BJ (cell line): ENCODE data around the gene JCAD. TPM values are rescaled to one million over a fixed set of nuclear protein-coding genes. Genes with fewer than 3 reads are reported as not detected.

Experiments used
- CTCF ChIA-PET: fragments of 350-600 bp; formaldehyde crosslinking; extraction: SDS; loops from one replicate; lab custom pipeline; 2021; ENCODE audit warnings: antibody characterized with exemption, inconsistent platforms; lab: Yijun Ruan, JAX
- POLR2A ChIA-PET: fragments of 300-600 bp; sonication (Branson Sonifier 250); formaldehyde crosslinking; extraction: SDS; loops from one replicate; lab custom pipeline; 2021; ENCODE audit warnings: antibody characterized with exemption; lab: Charles Lee
- DNase-seq: peaks from one replicate; pipeline ENCODE4 v3.0.0-alpha.2; 2011; ENCODE audit warnings: low read depth
- H3K27me3 ChIP-seq: 2 replicates; pipeline ENCODE4 v1.6.0; 2011; ENCODE audit warnings: low read length; ENCODE audit not compliant: control insufficient read depth, insufficient read depth
- H3K36me3 ChIP-seq: 2 replicates; pipeline ENCODE4 v1.5.1; 2011; ENCODE audit warnings: low read length; ENCODE audit not compliant: control insufficient read depth, insufficient read depth
- H3K4me3 ChIP-seq: 2 replicates; pipeline ENCODE4 v1.5.1; 2011; ENCODE audit warnings: low read depth, mild to moderate bottlenecking, control low read depth, low read length
- CTCF ChIP-seq: IDR thresholded peaks from 2 replicates; pipeline ENCODE4 v1.5.1; 2011; ENCODE audit warnings: low read depth, mild to moderate bottlenecking, control low read depth, inconsistent platforms, low read length, moderate library complexity; ENCODE audit not compliant: insufficient read depth
- polyA plus RNA-seq: library from polyadenylated mRNA; depleted of rRNA; stranded (reverse); fragments of >200 nt; gene quantifications from 2 replicates; pipeline ENCODE4 v1.2.3, GENCODE V29; 2011

Gene JCAD
- polyA plus RNA-seq, 1 experiment, result 13.9 TPM

GRCh38 chr10:30081182-30081581 is 21.8 kb upstream of the JCAD start:
- CTCF ChIA-PET, result no interaction called here
- Histone ChIP-seq H3K27me3 (peaks cover 2% of the 10 kb centered on the region), H3K4me3 (no peak overlapping the region), H3K36me3 (no peaks in the 10 kb centered on the region)
- TF ChIP-seq CTCF, result no peak
- POLR2A ChIA-PET, result no interaction called here
- no peak for DNase-seq

GRCh38 chr10:30080161-30080560 is 20.8 kb upstream of the JCAD start:
- ChIA-PET POLR2A (no interaction called here), CTCF (no interaction called here)
- DNase-seq, result no peak
- no peak for TF ChIP-seq CTCF
- H3K4me3 ChIP-seq, result no peak overlapping the region
- peaks cover 2% of the 10 kb centered on the region for H3K27me3 ChIP-seq
- no peaks in the 10 kb centered on the region for H3K36me3 ChIP-seq

- Histone ChIP-seq H3K36me3 (no peaks in the 10 kb centered on the region), H3K27me3 (peaks cover 2% of the 10 kb centered on the region), H3K4me3 (no peak overlapping the region)
- ChIA-PET CTCF (no interaction called here), POLR2A (no interaction called here)
- DNase-seq, result no peak
- no peak for TF ChIP-seq CTCF
Observed at GRCh38 chr10:30079408-30079807, 20.0 kb upstream of the JCAD start.

GRCh38 chr10:30075481-30075880 is 16.1 kb upstream of the JCAD start:
- POLR2A ChIA-PET, result no interaction called here
- Histone ChIP-seq H3K36me3 (no peaks in the 10 kb centered on the region), H3K4me3 (no peak overlapping the region), H3K27me3 (peaks cover 4% of the 10 kb centered on the region)
- CTCF ChIA-PET, result interaction anchor here (0.6 kb wide), 1 partner anchor 110 kb away, joined by 3 read pairs; no protein-coding TSS in a partner anchor
- no peak for TF ChIP-seq CTCF
- DNase-seq, result no peak

GRCh38 chr10:30074933-30075332 is 15.5 kb upstream of the JCAD start:
- ChIA-PET POLR2A (no interaction called here), CTCF (interaction anchor here (1.4 kb wide), 1 partner anchor 81 kb away, joined by 3 read pairs; no protein-coding TSS in a partner anchor)
- Histone ChIP-seq H3K27me3 (peaks cover 4% of the 10 kb centered on the region), H3K4me3 (no peak overlapping the region), H3K36me3 (no peaks in the 10 kb centered on the region)
- TF ChIP-seq CTCF, result no peak
- DNase-seq, result no peak
